K562 (cell line): Measurements from ENCODE around the gene HNMT. TPM values are rescaled to one million over a fixed set of nuclear protein-coding genes. Genes with fewer than 3 reads are reported as not detected.

Experiments used
- AFF1 ChIP-seq, 2 experiments: fragments of 450-650 bp; IDR thresholded peaks; 2 replicates each; pipeline ENCODE4 v1.6.1; 2018; ENCODE audit warnings: mild to moderate bottlenecking in 2 of 2, low read depth in 1 of 2; ENCODE audit not compliant: partially characterized antibody in 2 of 2
- BRD9 ChIP-seq: fragments of 450-650 bp; IDR thresholded peaks from 2 replicates; pipeline ENCODE4 v1.6.1; 2018; ENCODE audit warnings: low read depth; ENCODE audit not compliant: partially characterized antibody
- CHD2 ChIP-seq: IDR thresholded peaks from 2 replicates; pipeline ENCODE4 v1.6.1; 2011; ENCODE audit warnings: low read depth, low read length
- DPF2 ChIP-seq: fragments of 450-650 bp; IDR thresholded peaks from 2 replicates; pipeline ENCODE4 v1.6.1; 2016
- ESRRA ChIP-seq: fragments of 450-650 bp; IDR thresholded peaks from 2 replicates; pipeline ENCODE4 v1.6.1; 2014; ENCODE audit warnings: low read depth, mild to moderate bottlenecking, moderate library complexity, borderline replicate concordance
- ETV6 ChIP-seq, 3 experiments: fragments of 150-350 bp in 1 of 3; sonication (generic) in 1 of 3; formaldehyde crosslinking in 1 of 3; IDR thresholded peaks; 2 replicates each; pipeline versions ENCODE4 v1.6.1 to v1.8.0; 2014 to 2022; ENCODE audit warnings: borderline replicate concordance in 2 of 3, low read depth in 2 of 3, antibody characterized with exemption in 1 of 3, low read length in 1 of 3, mild to moderate bottlenecking in 1 of 3, missing genetic modification reagents in 1 of 3
- FOXO4 ChIP-seq: fragments of 450-650 bp; formaldehyde crosslinking; IDR thresholded peaks from 2 replicates; pipeline ENCODE4 v1.4.0; 2020; ENCODE audit warnings: mild to moderate bottlenecking, moderate library complexity
- GTF2A2 ChIP-seq: IDR thresholded peaks from 2 replicates; pipeline ENCODE4 v1.6.1; 2016; ENCODE audit warnings: mild to moderate bottlenecking, missing genetic modification characterization, missing compliant biosample characterization
- HOXB6 ChIP-seq: fragments of 250-450 bp; sonication (Bioruptor Pico); IDR thresholded peaks from 2 replicates; pipeline ENCODE4 v1.5.1; 2022; ENCODE audit warnings: mild to moderate bottlenecking, borderline replicate concordance
- KHSRP ChIP-seq: fragments of 450-650 bp; IDR thresholded peaks from 2 replicates; pipeline ENCODE4 v1.6.1; 2017
- MAFF ChIP-seq: IDR thresholded peaks from 2 replicates; pipeline ENCODE4 v1.6.1; 2012; ENCODE audit warnings: low read length, improper control_type of control experiment
- RFX7 ChIP-seq: fragments of 250-450 bp; sonication (Bioruptor Pico); IDR thresholded peaks from 2 replicates; pipeline ENCODE4 v1.5.1; 2021; ENCODE audit warnings: mild to moderate bottlenecking
- TRIM24 ChIP-seq, 2 experiments: fragments of 450-650 bp; IDR thresholded peaks; 2 replicates each; pipeline ENCODE4 v1.6.1; 2016
- TSHZ1 ChIP-seq: fragments of 250-450 bp; sonication (Bioruptor Pico); IDR thresholded peaks from 2 replicates; pipeline ENCODE4 v1.4.0; 2020; ENCODE audit warnings: mild to moderate bottlenecking, moderate library complexity
- ZBTB5 ChIP-seq: fragments of 450-650 bp; IDR thresholded peaks from 2 replicates; pipeline ENCODE4 v1.6.1; 2017; ENCODE audit warnings: antibody characterized with exemption
- ZNF24 ChIP-seq: fragments of 450-650 bp; IDR thresholded peaks from 2 replicates; pipeline ENCODE4 v1.6.1; 2016
- ZNF696 ChIP-seq: fragments of 250-450 bp; sonication (Bioruptor Pico); conservative IDR thresholded peaks from 2 replicates; pipeline ENCODE4 v1.4.0; 2020; ENCODE audit warnings: mild to moderate bottlenecking, moderate library complexity
- polyA plus RNA-seq, 8 experiments: library from polyadenylated mRNA; depleted of rRNA in 4 of 8; stranded (reverse) in 5 of 8; unstranded in 3 of 8; fragments of >200 nt; fragmentation: Nextera tagmentation in 2 of 8; fragmentation: Illumina TruSeq in 1 of 8; extraction: Ambion mirVana in 2 of 8; extraction: Trizol in 1 of 8; gene quantifications; 2 replicates each; pipeline versions ENCODE4 v1.2.1 to v1.2.3, GENCODE V29; 2011 to 2014; ENCODE audit warnings: inconsistent platforms in 1 of 8, missing spikeins in 1 of 8
- total RNA-seq, 7 experiments: library from RNA; depleted of rRNA in 6 of 7; stranded (reverse); fragments of >200 nt in 6 of 7; fragmentation: Illumina TruSeq in 2 of 7; extraction: Trizol in 2 of 7; gene quantifications; 2 replicates each; pipeline versions ENCODE4 v1.2.1 to v1.2.3, GENCODE V29; 2011 to 2021; ENCODE audit warnings: low replicate concordance in 1 of 7

The HNMT gene
- total and polyA plus RNA-seq, 9 of the 15 experiments (the other 6 are each of a cell fraction or from before 2014, with no cell fraction given), result 3.1 to 10.9 (median 5.3) TPM

GRCh38 chr2:138018866-138019688 lies 54.8 kb downstream of the HNMT start (continued):
- TF ChIP-seq ZNF696 (CRISPR knock-in tag) (no peak), ETV6 (IDR thresholded peaks at IDR 0.05; ENCODE audit: borderline replicate concordance in 1 of 2, low read depth in 2 of 2, low read length in 1 of 2) (no peak), ETV6 (CRISPR knock-in tag; IDR thresholded peaks at IDR 0.05; ENCODE audit: borderline replicate concordance) (no peak), ESRRA (peak; percentile 29; the same call in 1 of the 2 replicates), MAFF (peak; percentile 58; the same call in 1 of the 2 replicates), HOXB6 (CRISPR knock-in tag) (no peak), TRIM24 (IDR thresholded peaks at IDR 0.05) (peak; percentile 74 to 78; a peak in 3 of 4 replicates), CHD2 (no peak), RFX7 (CRISPR knock-in tag) (no peak), TSHZ1 (CRISPR knock-in tag) (no peak), BRD9 (no peak), GTF2A2 (tag) (no peak), ZBTB5 (no peak), FOXO4 (CRISPR knock-in tag) (no peak), ZNF24 (no peak), KHSRP (no peak), DPF2 (peak; percentile 93), AFF1 (IDR thresholded peaks at IDR 0.05; ENCODE audit: low read depth in 1 of 2, partially characterized antibody in 2 of 2) (no peak)
